T47D (cell line): ENCODE results near the gene SEPTIN11.
"Not testable (repeated sequence)": the region's sequence is repeated elsewhere in the genome, so short reads cannot be mapped to it uniquely, and the experiment has no call there.

Source experiments
- DNase-seq, 2 experiments: peaks; one replicate each; pipeline versions ENCODE4 v3.0.0 to v3.0.0-alpha.2; 2011 to 2012; ENCODE audit warnings: low read depth in 1 of 2, low spot score in 1 of 2
- JUND ChIP-seq: IDR thresholded peaks from 2 replicates; pipeline ENCODE4 v1.6.1; 2012; ENCODE audit warnings: low read depth
- in situ Hi-C: cut with HindIII; loops from 2 replicates; pipeline ENCODE4 v1.10.0; 2016; ENCODE audit warnings: low sequenced_read_pairs, low pct_unique_long_range_greater_than_20kb

Gene SEPTIN11

DNA sequence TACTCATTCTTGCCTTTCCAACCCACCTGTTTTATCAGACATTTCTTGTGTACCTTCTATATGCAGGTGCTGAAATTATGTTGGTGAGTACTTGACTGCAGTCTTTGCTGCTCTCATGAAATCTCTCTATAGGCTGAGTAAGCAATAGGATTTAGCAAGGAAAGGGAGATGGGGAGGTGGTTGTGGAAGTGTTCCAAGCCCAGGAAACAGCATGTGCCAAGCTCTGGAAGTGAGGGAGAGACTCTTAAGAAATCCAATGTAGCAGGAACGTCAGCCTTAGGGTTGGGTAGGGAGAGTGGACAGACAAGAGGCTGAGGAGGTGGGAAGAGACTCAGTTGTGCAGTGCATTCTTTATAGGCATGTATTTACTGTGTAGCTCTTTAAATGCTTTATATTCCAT, 5.6 kb downstream of the SEPTIN11 start:
- no peak for TF ChIP-seq JUND
- no peak for DNase-seq
- in situ Hi-C loops, result no loop called here

DNA sequence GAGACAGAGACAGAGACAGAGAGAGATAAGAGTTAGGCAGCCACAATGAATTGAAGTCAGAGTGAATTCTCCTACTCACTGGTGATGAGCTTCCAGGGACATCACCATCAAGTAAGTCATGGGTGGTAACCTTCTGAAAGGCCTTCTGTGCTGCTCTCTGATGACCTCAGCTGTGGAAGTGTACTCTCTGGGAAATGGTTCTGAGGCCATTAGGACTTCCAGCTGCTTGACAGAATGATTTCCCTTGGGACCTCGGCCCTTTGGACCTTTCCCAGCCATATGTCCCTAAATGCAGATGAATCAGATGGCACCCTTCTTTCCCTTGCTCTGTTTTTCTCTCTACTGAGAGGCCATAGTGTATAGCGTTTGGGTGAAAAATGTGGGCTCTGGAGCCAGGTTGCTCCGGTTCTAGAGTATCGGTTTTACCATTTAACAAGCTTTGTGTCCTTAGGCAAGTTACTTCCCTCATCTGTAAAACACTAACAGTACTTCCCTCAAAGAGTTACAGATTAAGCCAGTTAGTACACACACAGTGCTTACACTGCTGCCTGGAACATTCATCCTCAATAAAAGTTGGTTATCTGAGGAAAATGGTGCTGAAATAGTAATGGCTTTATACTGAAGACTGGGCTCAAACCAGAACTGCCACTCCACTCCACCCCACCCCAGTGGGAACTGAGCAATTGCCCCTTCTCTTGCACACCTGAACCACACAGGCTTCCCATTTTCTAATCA, 7.6 kb downstream of the SEPTIN11 start:
- no peak for TF ChIP-seq JUND
- in situ Hi-C loops, result no loop called here
- no peak for DNase-seq

DNA sequence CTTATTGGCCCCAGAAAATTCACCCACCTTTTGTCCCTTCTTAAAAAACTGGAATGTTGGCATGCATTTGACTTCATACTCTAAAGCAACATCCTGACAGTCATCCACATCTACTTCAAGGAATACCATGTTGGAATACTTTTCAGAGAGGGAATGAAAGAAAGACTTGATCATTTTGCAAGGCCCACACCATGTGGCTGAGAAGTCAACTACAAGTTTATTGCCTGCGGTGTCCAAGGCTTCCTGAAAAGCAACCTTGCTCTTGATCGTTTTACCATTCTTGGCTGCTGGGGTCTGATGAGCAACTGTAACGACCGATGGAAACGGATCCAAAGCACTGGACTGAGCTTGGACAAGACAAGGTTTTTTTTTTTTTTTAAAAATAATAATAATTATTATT, 9.3 kb downstream of the SEPTIN11 start:
- TF ChIP-seq JUND, result no peak
- DNase-seq, result no peak
- in situ Hi-C loops, result no loop called here

DNA sequence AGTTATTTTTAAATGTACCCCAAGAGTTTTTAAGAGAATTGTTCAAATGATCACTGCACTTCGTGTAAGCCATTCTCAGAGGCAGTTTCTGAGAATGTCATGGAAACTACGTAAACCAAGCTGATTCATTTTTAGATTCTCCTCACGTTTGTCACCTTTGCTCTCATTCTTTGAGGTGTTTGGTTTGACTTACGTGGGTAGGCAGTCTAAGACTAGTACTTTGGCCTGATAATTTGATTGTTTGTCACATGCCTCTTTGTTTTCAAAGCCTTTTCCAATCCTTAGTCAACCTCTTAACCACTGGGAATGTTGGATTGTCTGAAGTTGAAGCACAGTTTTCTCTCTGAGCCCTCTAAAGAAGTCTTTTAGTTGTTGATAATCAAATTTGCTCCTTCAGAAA, 10.5 kb downstream of the SEPTIN11 start:
- TF ChIP-seq JUND, result no peak
- in situ Hi-C loops, result no loop called here
- DNase-seq, result no peak

GRCh38 chr4:76962406-76963130, 13.0 kb downstream of the SEPTIN11 start:
- DNase-seq, result no peak
- TF ChIP-seq JUND, result no peak
- in situ Hi-C loops, result no loop called here

- in situ Hi-C loops, result no loop called here
- TF ChIP-seq JUND, result no peak
- DNase-seq, result no peak
These were observed 13.7 kb downstream of the SEPTIN11 start for GRCh38 chr4:76963131-76963750.

DNA sequence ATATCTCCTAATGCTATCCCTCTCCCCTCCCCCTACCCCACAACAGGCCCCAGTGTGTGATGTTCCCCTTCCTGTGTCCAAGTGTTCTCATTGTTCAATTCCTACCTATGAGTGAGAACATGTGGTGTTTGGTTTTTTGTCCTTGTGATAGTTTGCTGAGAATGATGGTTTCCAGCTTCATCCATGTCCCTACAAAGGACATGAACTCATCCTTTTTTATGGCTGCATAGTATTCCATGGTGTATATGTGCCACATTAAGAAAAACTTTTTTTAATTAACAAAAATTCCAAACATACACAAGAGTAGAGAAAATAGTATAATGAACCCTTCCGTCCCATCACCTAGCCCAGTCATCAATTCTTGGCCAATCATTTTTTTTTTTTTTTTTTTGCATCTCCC, 14.4 kb downstream of the SEPTIN11 start:
- DNase-seq, in situ Hi-C loops: not testable (repeated sequence)

DNA sequence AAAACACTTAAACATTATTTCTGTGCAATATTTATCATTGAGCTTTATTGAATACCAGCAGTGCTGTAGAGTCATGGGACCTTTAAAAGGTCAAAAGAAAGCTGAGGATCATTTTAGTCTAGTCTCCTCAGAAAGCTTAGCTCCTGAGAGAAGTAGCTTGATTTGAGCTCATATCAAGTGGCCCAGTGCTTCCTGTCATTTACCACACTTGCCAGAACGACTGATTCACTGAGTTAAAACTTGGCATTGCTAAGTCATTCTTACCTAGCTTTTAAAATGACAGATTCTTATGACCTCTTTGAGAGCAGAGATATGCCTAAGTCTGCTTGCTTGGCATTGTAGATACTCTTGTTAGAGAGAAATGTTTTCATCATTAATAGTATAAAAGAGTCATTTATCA, 15.2 kb downstream of the SEPTIN11 start:
- in situ Hi-C loops, result no loop called here
- TF ChIP-seq JUND, result no peak
- no peak for DNase-seq

DNA sequence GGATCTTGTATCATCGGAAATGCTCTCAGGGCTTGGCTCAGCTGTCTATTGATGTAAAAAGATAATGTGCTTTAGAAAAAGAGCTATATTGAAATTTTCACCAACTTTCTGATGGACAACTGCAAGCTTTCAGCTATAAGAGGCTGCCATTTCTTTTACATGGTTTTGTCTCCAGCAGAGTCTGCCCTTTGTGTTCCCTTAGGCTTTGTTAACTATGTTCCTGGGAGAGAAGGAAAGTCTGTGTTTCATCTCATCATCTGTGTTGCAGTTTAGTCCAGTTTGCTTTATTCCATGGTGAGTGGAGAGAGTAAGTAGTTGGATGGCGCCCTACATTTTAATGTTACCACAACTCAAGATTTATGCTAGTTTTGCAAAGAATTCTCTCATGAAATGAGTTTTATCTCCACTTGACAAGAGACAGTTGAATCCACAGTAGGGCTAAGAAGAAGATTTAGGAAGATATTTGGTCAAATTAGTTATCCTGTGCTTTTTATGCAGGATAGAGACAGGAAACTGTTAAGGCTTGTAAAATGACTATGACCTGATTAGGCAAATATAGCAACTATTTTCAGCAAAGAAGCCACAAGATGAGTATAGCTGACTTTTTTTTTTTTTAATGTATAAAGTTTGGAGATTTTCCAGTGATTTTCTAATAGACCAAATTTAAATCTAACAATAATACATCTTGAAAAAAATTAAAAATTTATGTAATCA, 16.5 kb downstream of the SEPTIN11 start:
- DNase-seq, result no peak
- TF ChIP-seq JUND, result no peak
- in situ Hi-C loops, result no loop called here

DNA sequence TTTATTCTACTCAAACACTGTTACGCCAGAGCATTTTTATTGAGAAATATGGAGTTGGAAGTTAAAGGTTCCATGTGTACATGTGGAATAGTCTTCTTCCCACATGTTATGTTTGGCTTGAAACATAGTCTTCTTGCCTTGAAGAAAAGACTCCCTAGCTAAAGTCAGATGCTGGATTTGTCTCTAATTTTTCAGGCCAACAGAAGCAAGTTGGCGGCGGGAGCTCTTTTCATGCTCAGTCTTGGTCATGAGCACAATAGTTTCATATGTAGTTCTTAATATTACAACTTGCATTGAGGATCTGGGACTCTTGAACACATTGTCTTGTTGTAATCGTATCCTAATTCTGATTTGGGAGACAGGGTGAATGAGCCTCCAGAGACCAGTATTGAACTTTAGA, 19.4 kb downstream of the SEPTIN11 start:
- no peak for TF ChIP-seq JUND
- in situ Hi-C loops, result no loop called here
- no peak for DNase-seq

DNA sequence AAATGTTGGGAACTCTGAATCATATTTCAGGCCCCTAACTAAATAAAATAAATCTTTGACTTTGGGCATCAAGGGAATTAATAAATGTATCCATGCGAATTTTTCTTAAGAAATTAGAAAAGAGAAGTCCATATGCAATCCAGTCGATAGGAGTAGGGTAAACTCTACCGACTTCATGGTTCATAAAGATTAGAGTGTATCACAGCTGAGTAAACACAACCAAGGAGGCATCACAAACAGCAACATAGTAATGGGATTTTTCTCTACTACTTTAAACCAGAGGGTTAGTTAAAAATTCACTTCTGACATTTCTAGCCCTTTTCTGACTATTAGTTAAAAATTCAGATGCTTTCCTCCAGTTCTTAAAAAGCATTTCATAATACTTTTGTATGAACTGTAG, 19.9 kb downstream of the SEPTIN11 start:
- no peak for TF ChIP-seq JUND
- in situ Hi-C loops, result no loop called here
- no peak for DNase-seq

DNA sequence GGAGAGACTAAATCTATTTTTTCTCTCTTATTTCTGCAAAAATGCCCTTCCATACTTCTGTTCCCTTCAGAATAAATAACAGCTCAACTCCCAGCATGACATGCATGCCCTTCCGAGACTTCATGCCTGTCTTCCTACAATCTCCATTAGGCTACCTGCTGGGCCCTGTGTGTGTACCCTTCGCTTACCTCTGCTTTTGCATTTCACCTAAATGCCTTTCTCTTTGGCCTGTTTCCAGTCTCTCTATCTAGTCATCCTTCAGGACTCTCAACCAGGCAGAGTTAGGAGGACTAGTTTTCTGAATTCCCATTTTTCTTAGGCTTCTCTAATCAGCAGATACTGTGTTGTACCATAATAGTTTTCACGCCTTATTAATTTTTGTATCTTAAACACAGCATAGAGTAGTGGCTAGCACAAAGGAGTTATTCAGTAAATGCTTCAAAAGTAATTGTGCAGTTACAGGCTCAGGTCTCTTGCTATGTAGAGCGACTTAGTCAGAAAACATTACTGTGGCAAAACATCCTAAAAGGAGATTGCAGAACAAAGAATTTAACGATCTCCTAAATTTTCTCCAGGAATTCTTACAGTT, 20.5 kb downstream of the SEPTIN11 start:
- in situ Hi-C loops, result no loop called here
- no peak for DNase-seq
- no peak for TF ChIP-seq JUND
